Erythroblast (primary cell): ENCODE measurements around the gene NCAM2.

Source experiments
- GATA1 ChIP-seq: IDR thresholded peaks from 2 replicates; pipeline ENCODE4 v1.6.1; 2011; ENCODE audit warnings: low read depth, mild to moderate bottlenecking, control low read depth, low read length, moderate library complexity
- POLR2A ChIP-seq: IDR thresholded peaks from 2 replicates; pipeline ENCODE4 v1.6.1; 2011; ENCODE audit warnings: mild to moderate bottlenecking, low read length

DNA sequence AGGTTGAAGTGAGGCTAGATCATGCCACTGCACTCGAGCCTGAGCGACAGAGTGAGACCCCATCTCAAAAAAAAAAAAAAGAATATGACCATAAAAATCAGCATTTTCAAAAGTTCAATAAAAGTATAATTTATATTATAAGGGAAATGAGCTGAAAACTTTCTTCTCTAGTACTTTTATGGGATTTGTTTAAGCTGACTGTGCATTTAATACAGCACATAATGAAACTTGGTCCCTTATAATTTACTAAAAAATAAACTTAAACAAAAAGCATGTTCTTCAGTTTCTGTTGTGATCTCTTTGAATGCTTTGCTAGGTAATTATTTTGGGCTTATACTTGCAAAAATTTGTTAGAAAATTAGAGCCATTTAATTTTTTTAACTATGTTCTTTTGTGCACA lies 77.8 kb downstream of the NCAM2 start:
- TF ChIP-seq POLR2A (no peak), GATA1 (no peak)
